Rectal smooth muscle tissue (tissue), 1 donor: ENCODE measurements around the gene RFC2.

Experiments
- H3K27ac ChIP-seq: one replicate; pipeline ENCODE4 v1.7.0; 2013; ENCODE audit warnings: low read depth, low read length, inconsistent platforms
- H3K27me3 ChIP-seq: one replicate; pipeline ENCODE4 v1.7.0; 2013; ENCODE audit warnings: low read length; ENCODE audit not compliant: control insufficient read depth, insufficient read depth
- H3K36me3 ChIP-seq: one replicate; pipeline ENCODE4 v1.7.0; 2013; ENCODE audit warnings: low read length; ENCODE audit not compliant: control insufficient read depth, insufficient read depth
- H3K4me1 ChIP-seq: one replicate; pipeline ENCODE4 v1.7.0; 2013; ENCODE audit warnings: low read length; ENCODE audit not compliant: control insufficient read depth, insufficient read depth
- H3K4me3 ChIP-seq: one replicate; pipeline ENCODE4 v1.7.0; 2013; ENCODE audit warnings: low read length
- H3K9ac ChIP-seq: one replicate; pipeline ENCODE4 v1.7.0; 2013; ENCODE audit warnings: low read length

Gene RFC2

DNA sequence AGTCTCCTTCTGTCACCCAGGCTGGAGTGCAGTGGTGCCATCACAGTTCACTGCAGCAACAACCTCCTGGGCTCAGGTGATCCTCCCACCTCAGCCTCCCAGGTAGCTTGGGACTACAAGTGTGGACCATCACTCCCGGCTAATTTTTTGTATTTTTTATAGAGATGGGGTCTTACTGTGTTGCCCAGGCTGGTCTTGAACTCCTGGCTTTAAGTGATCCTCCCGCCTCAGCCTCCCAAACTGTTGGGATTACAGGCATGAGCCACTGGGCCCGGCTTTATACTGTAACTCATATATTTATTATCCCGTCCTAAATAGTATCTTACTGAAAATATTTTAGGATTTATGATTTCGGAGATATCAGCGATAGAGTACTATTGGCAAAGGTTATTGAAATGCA lies 69.2 kb downstream of the RFC2 start:
- Histone ChIP-seq H3K4me1 (peaks cover 42% of the 10 kb centered on the region), H3K27ac (no peak overlapping the region), H3K36me3 (peaks cover 16% of the 10 kb centered on the region), H3K9ac (no peak overlapping the region), H3K4me3 (no peak overlapping the region), H3K27me3 (no peaks in the 10 kb centered on the region)

DNA sequence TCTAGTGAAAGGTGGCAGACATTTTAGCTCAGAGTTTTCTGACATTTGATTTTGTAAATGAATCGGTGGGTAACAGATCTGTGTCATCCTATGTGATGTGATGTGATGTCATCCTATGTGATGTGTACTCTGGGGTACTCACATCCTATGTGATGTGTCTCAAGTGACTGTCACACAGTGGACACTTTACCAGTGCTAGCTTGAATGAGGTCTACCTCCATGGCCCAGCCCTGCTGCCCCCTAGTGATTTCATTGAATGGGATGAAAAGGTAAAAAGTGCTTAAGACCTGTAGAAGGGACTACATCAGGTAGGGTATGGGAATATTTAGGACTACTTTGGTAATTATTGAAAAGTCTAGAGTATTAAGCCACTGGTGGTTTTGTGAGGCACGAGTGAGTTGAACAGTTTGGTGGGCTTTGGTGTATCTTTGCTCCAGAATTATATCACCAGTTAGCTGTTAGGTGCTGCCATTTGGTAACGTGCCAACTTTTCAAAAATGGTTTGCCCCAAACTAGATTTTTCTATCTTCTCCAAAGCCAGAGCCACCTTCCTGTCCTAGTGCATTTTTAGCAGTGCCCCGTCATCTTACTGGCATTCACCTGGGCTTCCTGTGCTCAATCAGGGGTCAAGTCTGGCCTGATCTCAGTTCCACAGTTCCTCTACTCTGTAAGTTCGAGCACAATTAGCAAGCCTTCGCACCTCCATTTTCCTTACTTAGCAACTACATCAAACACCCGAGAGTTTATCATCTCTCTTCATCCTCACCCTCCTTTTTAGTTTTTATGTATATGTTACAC lies 70.3 kb downstream of the RFC2 start:
- H3K27ac ChIP-seq, result no peak overlapping the region
- no peaks in the 10 kb centered on the region for H3K27me3 ChIP-seq
- H3K4me1 ChIP-seq, result peaks cover 45% of the 10 kb centered on the region
- H3K9ac ChIP-seq, result no peak overlapping the region
- no peak overlapping the region for H3K4me3 ChIP-seq
- H3K36me3 ChIP-seq, result peaks cover 9% of the 10 kb centered on the region

DNA sequence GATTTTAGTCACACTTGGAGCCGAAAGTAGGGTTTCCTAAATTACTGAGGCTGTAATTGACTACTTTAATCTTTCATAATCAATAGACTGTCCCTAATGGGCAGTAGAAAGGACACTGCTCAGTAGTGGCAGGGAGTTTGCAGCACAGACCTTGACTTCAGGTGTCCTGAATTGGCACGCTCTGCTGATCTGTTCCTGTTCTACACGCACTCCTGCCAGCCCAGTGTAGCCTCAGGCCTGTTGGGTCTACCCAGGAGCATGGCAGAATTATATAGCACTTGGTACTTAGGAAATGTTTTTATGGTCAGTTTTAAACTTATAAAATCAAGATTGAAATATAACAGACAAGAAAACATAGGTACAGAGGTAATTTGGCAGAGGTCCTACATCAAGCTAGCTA lies 71.1 kb downstream of the RFC2 start:
- no peaks in the 10 kb centered on the region for H3K27me3 ChIP-seq
- no peak overlapping the region for H3K4me3 ChIP-seq
- H3K36me3 ChIP-seq, result peaks cover 4% of the 10 kb centered on the region
- peaks cover 46% of the 10 kb centered on the region for H3K4me1 ChIP-seq
- no peak overlapping the region for H3K9ac ChIP-seq
- no peak overlapping the region for H3K27ac ChIP-seq

DNA sequence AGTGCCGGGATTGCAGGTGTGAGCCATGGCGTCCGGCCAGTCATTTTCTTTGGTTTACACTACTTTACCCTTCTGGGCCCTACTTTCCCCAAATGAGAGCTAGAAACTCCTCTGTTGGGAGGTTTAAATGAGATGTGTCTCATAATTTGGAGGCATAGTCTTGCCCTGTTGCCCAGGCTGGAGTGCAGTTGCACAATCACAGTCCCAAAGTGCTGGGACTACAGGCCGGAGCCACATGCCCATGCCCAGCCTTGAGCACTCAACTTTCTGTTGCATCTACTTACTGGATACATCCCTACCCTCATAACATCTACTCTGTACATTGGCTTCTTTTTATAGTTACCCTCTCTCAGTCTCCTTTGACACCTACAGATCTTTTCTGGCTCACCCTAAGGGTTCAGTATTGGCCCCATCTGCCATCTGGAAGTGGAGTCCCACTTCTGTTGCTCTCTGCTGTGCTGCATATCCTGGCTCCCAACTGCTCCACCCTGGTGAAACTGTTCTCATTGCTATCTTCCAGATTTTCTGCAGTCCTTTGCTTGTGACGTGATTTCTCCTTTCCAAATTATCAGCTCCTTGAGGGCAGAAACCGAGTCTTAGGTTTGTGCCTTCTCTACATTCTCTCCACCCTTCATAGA lies 71.6 kb downstream of the RFC2 start:
- Histone ChIP-seq H3K27ac (no peak overlapping the region), H3K4me1 (peaks cover 44% of the 10 kb centered on the region), H3K27me3 (no peaks in the 10 kb centered on the region), H3K9ac (no peak overlapping the region), H3K36me3 (peaks cover 2% of the 10 kb centered on the region), H3K4me3 (no peak overlapping the region)

DNA sequence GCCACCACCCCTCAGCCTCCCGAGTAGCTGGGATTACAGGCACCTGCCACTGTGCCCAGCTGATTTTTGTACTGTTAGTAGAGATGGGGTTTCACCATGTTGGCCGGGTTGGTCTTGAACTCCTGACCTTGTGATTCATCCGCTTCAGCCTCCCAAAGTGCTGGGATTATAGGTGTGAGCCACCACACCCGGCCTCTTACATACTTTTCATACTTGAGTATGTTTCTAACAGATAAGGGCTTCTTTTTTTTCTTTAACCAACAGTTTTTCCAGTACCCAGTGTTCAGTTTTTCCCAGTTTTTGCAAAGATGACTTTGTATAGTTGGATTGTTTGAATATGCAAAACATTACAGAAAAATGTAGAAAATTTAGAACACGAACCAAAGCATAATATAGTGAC lies 72.4 kb downstream of the RFC2 start:
- H3K4me1 ChIP-seq, result peaks cover 43% of the 10 kb centered on the region
- H3K4me3 ChIP-seq, result no peak overlapping the region
- H3K27me3 ChIP-seq, result no peaks in the 10 kb centered on the region
- no peak overlapping the region for H3K27ac ChIP-seq
- H3K36me3 ChIP-seq, result peaks cover 2% of the 10 kb centered on the region
- H3K9ac ChIP-seq, result no peak overlapping the region
